CD4-positive, alpha-beta T cell treated with Interferon gamma for 1 hour (primary cell): ENCODE data around the gene GARIN5B.

Experiments used
- DNase-seq: peaks from one replicate; pipeline ENCODE4 v3.0.0-alpha.2; 2020

The GARIN5B gene

GRCh38 chr19:55319785-55320184 is 43.3 kb downstream of the GARIN5B start:
- DNase-seq = no peak

DNA sequence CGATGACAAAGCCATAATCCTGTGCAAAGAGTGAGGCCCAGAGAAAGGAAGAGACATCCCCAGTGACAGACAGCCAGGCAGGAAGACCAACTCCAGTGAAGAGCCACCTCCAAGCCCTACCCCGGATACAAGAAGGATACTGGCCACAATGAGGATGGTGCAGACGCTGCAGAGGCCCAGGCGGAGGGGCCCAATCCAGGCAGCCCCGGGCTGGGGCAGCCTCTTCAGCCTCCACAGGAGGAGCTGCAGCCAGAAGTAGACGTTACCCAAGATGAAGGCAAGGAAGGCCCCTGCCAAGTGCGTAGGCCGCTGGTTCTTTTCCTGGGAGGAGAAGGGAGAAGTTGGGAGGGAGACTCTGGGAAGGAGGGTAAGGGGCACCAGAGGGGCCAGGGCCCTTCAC is 46.4 kb downstream of the GARIN5B start:
- DNase-seq = no peak

DNA sequence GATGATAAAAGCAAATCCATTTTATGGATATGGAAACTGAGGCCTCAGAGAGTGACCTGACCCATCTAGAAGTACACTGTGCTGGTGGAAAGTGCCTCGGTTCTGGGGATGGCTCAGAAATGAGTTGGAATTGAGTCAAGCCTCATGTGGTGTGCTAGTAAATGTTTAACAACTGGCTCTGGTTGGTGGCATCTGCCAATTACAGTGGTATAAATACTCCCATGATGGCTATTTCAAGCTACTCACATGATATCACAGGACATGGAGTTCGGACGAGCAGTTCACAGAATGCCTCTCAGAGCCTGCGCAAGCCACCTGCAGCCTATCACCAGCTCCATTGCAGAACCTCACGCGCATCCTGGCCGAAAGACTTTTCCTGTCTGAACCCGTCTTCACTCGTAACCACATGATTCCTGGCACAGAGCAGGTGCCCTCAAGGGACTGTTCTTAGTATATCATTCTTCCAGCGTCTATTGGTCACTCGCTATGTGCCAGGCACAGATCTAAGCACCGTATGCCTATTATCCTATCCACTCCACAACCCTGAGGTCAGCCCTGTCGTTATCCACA is 47.0 kb downstream of the GARIN5B start:
- no peak for DNase-seq

DNA sequence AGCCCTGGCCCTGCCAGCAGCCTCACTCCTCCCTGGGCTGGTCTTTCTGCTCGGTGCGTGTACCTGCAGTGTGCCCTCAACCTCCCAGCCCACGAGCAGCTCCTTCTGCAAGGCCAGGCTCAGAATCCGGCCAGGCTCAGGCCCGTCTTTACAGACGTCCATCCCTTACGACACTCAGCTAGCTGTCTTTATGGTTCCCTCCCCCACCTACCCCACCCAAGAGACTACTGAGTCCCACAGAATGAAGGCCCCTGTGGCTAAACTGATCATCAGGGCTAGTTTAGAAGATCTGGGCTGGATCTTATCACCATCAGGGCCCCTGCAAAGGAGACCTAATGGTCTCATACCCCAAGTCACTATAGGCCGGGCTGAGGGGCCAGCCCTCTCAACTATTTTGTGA is 48.7 kb downstream of the GARIN5B start:
- no peak for DNase-seq

DNA sequence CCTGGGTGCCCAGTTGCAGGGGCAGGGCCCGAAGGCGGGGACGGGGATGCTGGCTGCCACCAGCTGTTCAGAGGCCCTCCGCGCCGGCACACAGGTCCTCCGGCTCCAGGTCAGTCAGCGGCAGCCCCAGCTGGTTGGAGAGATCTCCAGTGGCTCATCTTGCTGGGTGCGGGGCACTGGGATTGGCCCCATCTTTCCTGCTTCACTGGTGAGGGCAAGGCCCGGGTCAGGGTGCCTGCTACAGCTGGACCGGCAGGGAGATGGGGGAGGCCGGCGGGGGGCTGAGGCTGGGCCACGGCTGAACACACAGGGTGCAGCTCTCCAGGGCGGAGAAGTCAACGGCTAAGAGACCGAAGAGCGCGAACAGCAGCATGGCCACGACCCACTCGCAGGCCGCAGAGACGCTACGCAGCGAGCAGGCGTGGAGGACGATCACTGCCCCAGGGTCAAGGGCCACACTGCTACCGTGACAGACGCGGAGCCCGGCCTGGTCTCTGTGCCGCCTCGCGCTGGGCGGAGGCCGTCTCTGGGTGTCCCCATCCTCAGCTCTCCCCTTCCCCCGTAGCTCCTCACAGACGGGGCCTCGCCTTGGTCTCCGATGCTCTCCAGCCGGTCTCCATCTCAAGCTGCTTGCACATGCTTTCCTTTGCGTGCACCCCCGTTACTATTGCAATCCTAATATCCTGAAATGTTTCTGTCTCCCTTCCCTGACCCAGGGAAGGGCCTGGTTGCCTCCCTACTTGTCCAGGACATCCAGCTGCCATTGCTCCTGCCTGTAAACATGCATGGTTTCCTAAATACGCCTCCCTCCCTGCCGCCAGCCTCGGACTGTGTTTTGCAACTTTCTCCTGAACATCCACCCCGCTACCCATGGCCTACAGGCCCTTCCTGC is 50.2 kb downstream of the GARIN5B start:
- DNase-seq = no peak

- DNase-seq = no peak
Measured at GRCh38 chr19:55311797-55312196, 51.3 kb downstream of the GARIN5B start.

DNA sequence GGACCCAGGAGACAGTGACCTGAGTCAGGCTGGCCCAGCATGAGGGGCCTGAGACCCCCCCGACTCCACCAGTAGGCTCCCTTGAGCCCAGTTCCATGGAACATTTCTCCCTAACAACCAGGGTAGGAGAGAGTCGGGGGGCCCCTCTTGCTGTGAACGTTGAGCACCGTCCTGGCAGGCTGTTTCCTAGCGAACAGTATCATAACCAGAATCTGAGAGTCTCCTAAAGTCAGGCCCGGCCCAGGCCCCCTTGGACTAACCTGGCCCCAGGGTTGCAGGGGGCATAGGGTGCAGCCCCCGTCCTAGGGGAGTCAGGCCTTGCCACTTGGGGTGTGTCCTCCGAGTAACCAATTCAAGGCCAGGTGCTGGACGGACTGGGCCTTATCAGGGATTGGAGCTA is 51.7 kb downstream of the GARIN5B start:
- no peak for DNase-seq

GRCh38 chr19:55310498-55310897 is 52.6 kb downstream of the GARIN5B start:
- DNase-seq = no peak

DNA sequence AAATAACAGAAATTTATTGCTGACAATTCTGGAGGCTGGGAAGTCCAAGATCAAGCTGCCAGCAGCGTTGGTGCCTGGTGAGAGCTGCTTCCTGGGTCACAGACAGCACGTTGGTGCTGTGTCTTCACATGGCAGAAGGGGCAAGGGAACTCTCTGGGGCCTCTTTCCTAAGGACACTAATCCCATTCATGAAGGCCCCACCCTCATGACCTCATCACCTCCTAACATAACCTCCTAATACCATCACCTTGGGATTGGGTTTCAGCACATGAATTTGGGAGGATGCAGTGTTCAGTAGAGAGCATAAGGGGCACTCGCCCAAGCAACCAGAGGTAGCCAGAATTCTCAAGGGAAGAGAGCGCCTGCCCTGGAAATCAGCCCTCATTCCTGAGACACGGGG is 53.6 kb downstream of the GARIN5B start:
- DNase-seq = no peak

GRCh38 chr19:55308281-55308680 is 54.8 kb downstream of the GARIN5B start:
- DNase-seq = no peak

GRCh38 chr19:55306712-55307111 is 56.3 kb downstream of the GARIN5B start:
- DNase-seq = no peak

DNA sequence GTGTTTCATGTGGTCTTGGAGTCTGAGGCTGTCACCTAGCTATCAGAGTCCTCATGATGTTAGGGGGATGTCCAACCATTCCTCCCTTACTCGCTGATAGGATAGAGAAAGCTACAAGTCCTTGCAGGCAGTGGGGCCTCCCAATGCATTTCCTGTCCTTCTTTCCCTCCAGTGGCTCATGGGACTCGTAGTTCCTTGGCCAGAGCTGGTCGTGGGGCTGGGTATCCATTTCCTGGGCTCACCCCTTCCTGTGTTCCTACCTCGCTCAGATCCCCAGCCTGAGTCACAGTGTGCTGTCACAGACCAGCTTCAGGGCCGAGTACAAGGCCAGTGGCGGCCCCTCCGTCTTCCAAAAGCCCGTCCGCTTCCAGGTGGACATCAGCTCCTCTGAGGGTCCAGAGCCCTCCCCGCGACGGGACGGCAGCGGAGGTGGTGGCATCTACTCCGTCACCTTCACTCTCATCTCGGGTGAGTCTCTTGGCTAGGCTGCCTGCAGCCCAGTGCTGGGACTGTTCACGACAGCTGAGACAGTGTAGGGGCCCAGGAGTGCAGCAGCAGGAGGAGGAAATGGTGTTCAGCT is 57.0 kb downstream of the GARIN5B start:
- no peak for DNase-seq

GRCh38 chr19:55305491-55305890 is 57.6 kb downstream of the GARIN5B start:
- peak; percentile 40 for DNase-seq

DNA sequence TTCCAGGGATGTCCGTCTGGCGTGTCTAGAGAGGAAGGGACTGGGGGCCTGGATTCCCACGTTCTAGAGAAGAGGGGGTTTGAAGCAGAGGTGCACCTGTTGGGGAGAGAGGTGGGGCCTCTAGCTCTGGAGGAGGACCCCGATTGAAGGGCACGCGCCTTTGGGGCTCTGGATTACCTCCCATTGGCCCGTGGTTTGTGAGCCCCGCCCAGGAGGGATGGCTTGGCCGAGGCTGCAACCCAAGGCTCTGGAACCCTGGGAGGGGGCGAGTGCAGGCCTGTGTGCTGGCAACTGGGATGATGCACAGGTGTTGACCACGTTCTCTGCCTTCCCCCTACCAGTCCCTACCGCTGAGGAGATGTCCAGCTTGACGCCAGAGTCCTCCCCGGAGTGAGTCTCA is 58.1 kb downstream of the GARIN5B start:
- DNase-seq = no peak
